ENCODE results near the gene SUPT3H. TPM values are rescaled to one million over a fixed set of nuclear protein-coding genes. Genes with fewer than 3 reads are reported as not detected.

Gene SUPT3H
- total RNA-seq, 4 donors from 2014 or later = 1.1 to 4.7 (median 3.7) TPM

DNA sequence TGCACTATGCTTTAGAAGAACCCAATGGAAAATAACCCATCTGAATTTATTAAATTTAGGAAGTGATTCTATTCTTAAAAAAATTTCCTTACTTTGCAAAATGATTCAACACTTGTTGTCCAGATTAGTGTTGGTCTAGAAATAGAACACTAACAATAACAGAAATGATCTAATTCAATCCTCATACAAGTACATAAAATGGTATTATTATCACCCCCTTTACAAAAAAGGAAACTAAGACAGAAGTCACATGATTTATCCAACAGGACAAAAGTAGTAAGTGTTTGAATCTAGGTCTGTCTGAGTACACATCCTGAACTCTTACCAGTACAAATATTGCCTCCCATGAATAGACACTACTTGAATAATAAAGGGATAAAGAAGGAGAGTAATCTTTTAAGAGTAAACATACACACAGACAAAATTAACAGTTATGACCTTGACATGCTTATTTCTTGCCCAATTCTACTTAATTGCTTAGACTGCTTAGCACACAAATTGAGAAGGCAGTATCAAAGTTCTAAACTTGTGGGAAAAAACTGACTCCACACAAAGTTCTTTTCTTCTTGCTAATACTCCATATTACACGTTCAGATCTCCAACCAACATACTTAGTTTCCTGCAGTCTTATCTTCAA is 245.0 kb downstream of the SUPT3H start:
- TF ChIP-seq, protein P1, sequence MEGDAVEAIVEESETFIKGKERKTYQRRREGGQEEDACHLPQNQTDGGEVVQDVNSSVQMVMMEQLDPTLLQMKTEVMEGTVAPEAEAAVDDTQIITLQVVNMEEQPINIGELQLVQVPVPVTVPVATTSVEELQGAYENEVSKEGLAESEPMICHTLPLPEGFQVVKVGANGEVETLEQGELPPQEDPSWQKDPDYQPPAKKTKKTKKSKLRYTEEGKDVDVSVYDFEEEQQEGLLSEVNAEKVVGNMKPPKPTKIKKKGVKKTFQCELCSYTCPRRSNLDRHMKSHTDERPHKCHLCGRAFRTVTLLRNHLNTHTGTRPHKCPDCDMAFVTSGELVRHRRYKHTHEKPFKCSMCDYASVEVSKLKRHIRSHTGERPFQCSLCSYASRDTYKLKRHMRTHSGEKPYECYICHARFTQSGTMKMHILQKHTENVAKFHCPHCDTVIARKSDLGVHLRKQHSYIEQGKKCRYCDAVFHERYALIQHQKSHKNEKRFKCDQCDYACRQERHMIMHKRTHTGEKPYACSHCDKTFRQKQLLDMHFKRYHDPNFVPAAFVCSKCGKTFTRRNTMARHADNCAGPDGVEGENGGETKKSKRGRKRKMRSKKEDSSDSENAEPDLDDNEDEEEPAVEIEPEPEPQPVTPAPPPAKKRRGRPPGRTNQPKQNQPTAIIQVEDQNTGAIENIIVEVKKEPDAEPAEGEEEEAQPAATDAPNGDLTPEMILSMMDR (IDR thresholded peaks at IDR 0.05) = no peak
- TF ChIP-seq EP300 (IDR thresholded peaks at IDR 0.05) (no peak), POLR2AphosphoS5 (IDR thresholded peaks at IDR 0.05) (no peak), POLR2A (IDR thresholded peaks at IDR 0.05) (no peak)
- 77% methylated on average over 1 of the region's 1 CpG for WGBS
- H3K4me3 ChIP-seq = no peak overlapping the region
- H3K36me3 ChIP-seq = no peaks in the 10 kb centered on the region
- H3K27ac ChIP-seq = no peak overlapping the region
- no peaks in the 10 kb centered on the region for H3K27me3 ChIP-seq
- H3K4me1 ChIP-seq = no peaks in the 10 kb centered on the region
- DNase-seq (ENCODE audit: low spot score in 2 of 2) = no peak
- H3K9me3 ChIP-seq = peaks cover 10% of the 10 kb centered on the region

DNA sequence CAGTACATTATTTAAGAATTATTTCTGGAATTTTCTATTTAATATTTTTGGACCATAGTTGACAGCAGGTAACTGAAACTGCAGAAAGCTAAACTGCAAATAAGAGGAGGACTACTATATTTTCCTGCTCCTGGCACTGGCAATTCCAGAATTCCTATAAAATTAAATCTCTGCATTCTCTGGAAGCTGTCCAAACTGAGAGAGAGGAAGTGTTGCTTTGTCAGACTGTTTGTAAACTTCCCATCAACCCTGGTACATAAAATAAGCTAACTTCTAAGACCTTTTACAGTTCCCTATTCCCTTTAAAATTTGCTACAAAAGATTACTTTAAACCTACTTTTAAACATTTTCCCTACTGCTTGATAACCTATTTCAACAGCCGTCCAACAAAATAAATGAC is 245.7 kb downstream of the SUPT3H start:
- no peak overlapping the region for H3K4me3 ChIP-seq
- no peaks in the 10 kb centered on the region for H3K4me1 ChIP-seq
- 73% methylated on average over 1 of the region's 1 CpG for WGBS
- H3K9me3 ChIP-seq = peaks cover 10% of the 10 kb centered on the region
- no peak for DNase-seq (ENCODE audit: low spot score in 2 of 2)
- no peak overlapping the region for H3K27ac ChIP-seq
- TF ChIP-seq, protein P1 (IDR thresholded peaks at IDR 0.05) = no peak
- TF ChIP-seq EP300 (IDR thresholded peaks at IDR 0.05) (no peak), POLR2A (IDR thresholded peaks at IDR 0.05) (no peak), POLR2AphosphoS5 (IDR thresholded peaks at IDR 0.05) (no peak)
- no peaks in the 10 kb centered on the region for H3K27me3 ChIP-seq
- H3K36me3 ChIP-seq = no peaks in the 10 kb centered on the region

DNA sequence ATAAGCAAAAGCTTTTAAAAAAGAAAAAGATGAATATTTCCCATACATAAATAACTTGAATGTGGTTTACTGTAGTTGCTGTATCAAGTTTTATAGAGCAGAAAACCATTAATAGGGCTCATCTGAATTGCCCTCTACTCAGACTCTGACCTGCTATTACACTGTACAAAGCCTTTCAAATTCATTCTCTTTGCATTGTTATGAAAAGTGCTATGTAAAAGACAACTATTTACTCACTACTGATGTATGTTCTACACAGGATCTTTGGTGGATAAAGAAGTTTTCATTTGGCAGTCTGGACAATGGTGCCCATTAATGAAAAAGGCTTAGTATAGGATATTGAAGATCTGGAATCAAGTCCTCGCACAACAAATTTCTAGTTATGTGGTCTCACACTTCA is 248.7 kb downstream of the SUPT3H start:
- Histone ChIP-seq H3K4me3 (no peak overlapping the region), H3K4me1 (no peaks in the 10 kb centered on the region), H3K36me3 (no peaks in the 10 kb centered on the region), H3K27ac (no peak overlapping the region), H3K27me3 (no peaks in the 10 kb centered on the region), H3K9me3 (no peaks in the 10 kb centered on the region)
- TF ChIP-seq EP300 (IDR thresholded peaks at IDR 0.05) = no peak
- TF ChIP-seq, protein P1 (IDR thresholded peaks at IDR 0.05) = no peak
- no peak for DNase-seq (ENCODE audit: low spot score in 2 of 2)
- WGBS = 91% methylated on average over 1 of the region's 1 CpG

DNA sequence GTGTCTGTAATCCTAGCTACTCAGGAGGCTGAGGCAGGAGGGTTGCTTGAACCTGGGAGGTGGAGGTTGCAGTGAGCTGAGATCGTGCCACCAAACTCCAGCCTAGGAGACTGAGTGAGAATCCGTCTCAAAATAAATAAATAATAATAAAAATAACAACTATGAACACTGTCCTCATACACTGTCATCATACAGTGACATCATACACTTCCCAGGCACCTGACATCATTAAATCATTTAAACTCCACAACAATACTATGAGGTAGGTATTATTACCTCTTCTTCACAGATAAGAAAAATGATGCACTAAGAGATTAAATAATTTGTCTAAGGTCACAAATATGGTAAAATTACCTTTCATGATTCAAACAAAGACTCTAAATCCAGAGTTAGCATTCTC is 250.5 kb downstream of the SUPT3H start:
- 94% methylated on average over 2 of the region's 2 CpGs for WGBS
- TF ChIP-seq, protein P1 (IDR thresholded peaks at IDR 0.05) = no peak
- TF ChIP-seq EP300 (IDR thresholded peaks at IDR 0.05) (no peak), POLR2A (IDR thresholded peaks at IDR 0.05) (no peak), POLR2AphosphoS5 (IDR thresholded peaks at IDR 0.05) (no peak)
- Histone ChIP-seq H3K27me3 (no peaks in the 10 kb centered on the region), H3K36me3 (no peaks in the 10 kb centered on the region), H3K4me1 (no peaks in the 10 kb centered on the region), H3K27ac (no peak overlapping the region), H3K4me3 (no peak overlapping the region), H3K9me3 (no peaks in the 10 kb centered on the region)
- no peak for DNase-seq (ENCODE audit: low spot score in 2 of 2)

DNA sequence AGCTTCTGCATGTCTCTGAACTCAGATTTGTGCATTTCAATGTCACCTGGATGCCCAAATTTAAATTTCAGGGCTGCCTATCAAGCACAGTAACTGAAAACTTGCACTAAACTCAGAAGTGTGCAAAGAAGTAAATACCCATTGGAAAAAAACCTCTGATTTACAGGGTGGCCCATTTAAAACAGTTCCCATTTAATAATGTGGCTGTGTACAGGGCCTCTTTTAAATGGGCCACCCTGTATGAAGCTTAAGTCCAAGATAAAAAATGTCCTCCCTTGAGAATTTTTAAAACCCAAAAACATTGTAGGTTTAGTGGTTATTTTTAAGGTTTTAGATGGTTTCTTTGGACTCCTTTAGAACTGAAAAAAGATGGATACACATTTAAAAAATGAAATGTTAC is 251.7 kb downstream of the SUPT3H start:
- H3K4me3 ChIP-seq = no peak overlapping the region
- no peaks in the 10 kb centered on the region for H3K9me3 ChIP-seq
- no peak for TF ChIP-seq EP300 (IDR thresholded peaks at IDR 0.05)
- TF ChIP-seq POLR2AphosphoS5 (IDR thresholded peaks at IDR 0.05) = no peak
- no peak for TF ChIP-seq POLR2A (IDR thresholded peaks at IDR 0.05)
- H3K27ac ChIP-seq = no peak overlapping the region
- H3K4me1 ChIP-seq = no peaks in the 10 kb centered on the region
- no peaks in the 10 kb centered on the region for H3K36me3 ChIP-seq
- H3K27me3 ChIP-seq = no peaks in the 10 kb centered on the region
- DNase-seq (ENCODE audit: low spot score in 2 of 2) = no peak

DNA sequence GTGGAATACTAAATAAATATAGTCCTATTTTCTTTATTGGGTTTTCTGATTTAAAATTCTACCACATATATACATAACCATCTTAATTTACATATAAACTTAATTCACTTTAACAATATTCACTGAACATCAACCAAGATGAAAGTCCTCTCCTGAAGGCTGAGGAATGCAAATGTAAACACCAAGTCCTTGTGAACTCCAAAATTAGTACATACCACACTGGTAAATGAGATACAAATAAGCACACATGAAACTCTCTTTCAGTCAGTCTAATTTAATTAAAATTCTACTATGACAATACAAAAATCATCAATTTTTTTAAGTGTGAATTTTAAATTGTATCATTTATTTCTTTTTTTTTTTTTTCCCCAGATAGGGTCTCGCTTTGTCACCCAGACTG is 254.7 kb downstream of the SUPT3H start:
- H3K9me3 ChIP-seq = no peaks in the 10 kb centered on the region
- WGBS = 89% methylated on average over 1 of the region's 1 CpG
- no peaks in the 10 kb centered on the region for H3K27me3 ChIP-seq
- no peak for DNase-seq (ENCODE audit: low spot score in 2 of 2)
- H3K27ac ChIP-seq = no peak overlapping the region
- no peaks in the 10 kb centered on the region for H3K4me1 ChIP-seq
- no peak overlapping the region for H3K4me3 ChIP-seq
- H3K36me3 ChIP-seq = no peaks in the 10 kb centered on the region
- TF ChIP-seq POLR2A (IDR thresholded peaks at IDR 0.05) (no peak), EP300 (IDR thresholded peaks at IDR 0.05) (no peak), POLR2AphosphoS5 (IDR thresholded peaks at IDR 0.05) (no peak)
- TF ChIP-seq, protein P1 (IDR thresholded peaks at IDR 0.05) = no peak
